Measurements from ENCODE around the gene GBP2.

- TF ChIP-seq CTCF (IDR thresholded peaks at IDR 0.05) = no peak
- no peak for TF ChIP-seq POLR2A (IDR thresholded peaks at IDR 0.05)
Observed at GRCh38 chr1:89125240-89125912, 538 bp downstream of the GBP2 start.
